H1 (cell line): Measurements from ENCODE around the gene AGAP1. TPM values are rescaled to one million over a fixed set of nuclear protein-coding genes. Genes with fewer than 3 reads are reported as not detected.

ENCODE experiments used
- CTCF ChIA-PET: fragments of 300-600 bp; sonication (Branson Sonifier 250); formaldehyde crosslinking; loops from one replicate; lab custom pipeline; 2021; ENCODE audit not compliant: partially characterized antibody; lab: Charles Lee
- POLR2A ChIA-PET: fragments of 300-600 bp; sonication (Branson Sonifier 250); formaldehyde crosslinking; loops from one replicate; lab custom pipeline; 2021; ENCODE audit warnings: inconsistent platforms; ENCODE audit not compliant: partially characterized antibody; lab: Charles Lee
- DNase-seq, 2 experiments: peaks; one replicate each; pipeline versions ENCODE4 v3.0.0 to v3.0.0-alpha.2; 2010 to 2022; ENCODE audit warnings: low spot score in 2 of 2, low read depth in 1 of 2, mixed read lengths in 1 of 2
- FAIRE-seq: peaks from 2 replicates; lab custom pipeline; 2011; peaks lifted over from hg19 to GRCh38; lab: Jason Lieb, UNC
- H2AFZ ChIP-seq: 2 replicates; pipeline ENCODE4 v1.8.1; 2012; ENCODE audit warnings: low read length, inconsistent platforms
- H2AK5ac ChIP-seq: 2 replicates; pipeline ENCODE4 v1.6.1; 2013; ENCODE audit warnings: low read depth, low read length
- H2BK120ac ChIP-seq: replicated peaks from 2 replicates; pipeline ENCODE3; 2013; ENCODE audit warnings: low read depth, low read length, inconsistent platforms
- H2BK12ac ChIP-seq: 2 replicates; pipeline ENCODE4 v1.6.1; 2013; ENCODE audit warnings: low read depth, low read length
- H2BK15ac ChIP-seq: 2 replicates; pipeline ENCODE4 v1.6.1; 2013; ENCODE audit warnings: low read length
- H2BK20ac ChIP-seq: 2 replicates; pipeline ENCODE4 v1.6.1; 2013; ENCODE audit warnings: low read length
- H2BK5ac ChIP-seq: 2 replicates; pipeline ENCODE4 v1.6.1; 2013; ENCODE audit warnings: low read depth, low read length
- H3K14ac ChIP-seq: 2 replicates; pipeline ENCODE4 v1.6.1; 2013; ENCODE audit warnings: inconsistent platforms; ENCODE audit not compliant: insufficient read length
- H3K18ac ChIP-seq: 2 replicates; pipeline ENCODE4 v1.6.1; 2013; ENCODE audit warnings: low read length; ENCODE audit errors: extremely low read depth
- H3K23ac ChIP-seq: 2 replicates; pipeline ENCODE4 v1.6.1; 2013; ENCODE audit warnings: inconsistent platforms; ENCODE audit not compliant: insufficient read length
- H3K23me2 ChIP-seq: 2 replicates; pipeline ENCODE4 v1.6.1; 2013; ENCODE audit warnings: low read depth, low read length
- H3K27ac ChIP-seq: 2 replicates; pipeline ENCODE4 v1.6.1; 2011; ENCODE audit warnings: low read depth, low read length, inconsistent platforms
- H3K27me3 ChIP-seq, 4 experiments: replicated peaks in 1 of 4; 1 replicate in 1 of 4; 2 replicates in 3 of 4; pipeline versions ENCODE4 v1.6.1 to v1.8.1; 2011 to 2013; ENCODE audit warnings: low read length in 3 of 4, mild to moderate bottlenecking in 3 of 4, inconsistent platforms in 2 of 4, mixed read lengths in 2 of 4, moderate library complexity in 1 of 4; ENCODE audit not compliant: control insufficient read depth in 3 of 4, insufficient read depth in 3 of 4; ENCODE audit errors: extremely low read depth in 1 of 4
- H3K36me3 ChIP-seq, 4 experiments: 2 replicates each; pipeline versions ENCODE4 v1.6.1 to v1.8.1; 2011 to 2013; ENCODE audit warnings: mild to moderate bottlenecking in 4 of 4, low read length in 3 of 4, moderate library complexity in 2 of 4, control low read depth in 1 of 4, inconsistent platforms in 1 of 4; ENCODE audit not compliant: insufficient read depth in 4 of 4, control insufficient read depth in 2 of 4
- H3K4ac ChIP-seq: replicated peaks from 2 replicates; pipeline ENCODE3; 2013; ENCODE audit warnings: low read length, low read depth, mixed read lengths, inconsistent platforms; ENCODE audit not compliant: insufficient read length
- H3K4me1 ChIP-seq, 4 experiments: replicated peaks in 1 of 4; 1 replicate in 1 of 4; 2 replicates in 3 of 4; pipeline versions ENCODE4 v1.6.1 to v1.8.1; 2011 to 2013; ENCODE audit warnings: low read length in 3 of 4, inconsistent platforms in 2 of 4, mixed read lengths in 1 of 4; ENCODE audit not compliant: insufficient read depth in 4 of 4, control insufficient read depth in 3 of 4
- H3K4me2 ChIP-seq, 2 experiments: 2 replicates each; pipeline versions ENCODE4 v1.6.1 to v1.8.1; 2011 to 2013; ENCODE audit warnings: low read depth in 2 of 2, low read length in 2 of 2, control low read depth in 1 of 2, inconsistent platforms in 1 of 2, mild to moderate bottlenecking in 1 of 2; ENCODE audit not compliant: insufficient read depth in 1 of 2
- H3K4me3 ChIP-seq, 4 experiments: fragments of 200-600, 300-600 bp in 1 of 4; sonication (generic), shearing (Covaris generic), sonication (Bioruptor Twin) in 1 of 4; 2 replicates each; pipeline versions ENCODE4 v1.5.1 to v1.8.1; 2011 to 2016; ENCODE audit warnings: low read length in 4 of 4, low read depth in 3 of 4, control low read depth in 2 of 4, inconsistent platforms in 2 of 4, mild to moderate bottlenecking in 2 of 4, mixed read lengths in 1 of 4, moderate library complexity in 1 of 4; ENCODE audit not compliant: insufficient read depth in 2 of 4; ENCODE audit errors: extremely low read depth in 1 of 4
- H3K56ac ChIP-seq: replicated peaks from 2 replicates; pipeline ENCODE3; 2013; ENCODE audit warnings: low read depth, mild to moderate bottlenecking, mixed read lengths, low read length, inconsistent platforms; ENCODE audit not compliant: insufficient read length
- H3K79me1 ChIP-seq: 2 replicates; pipeline ENCODE4 v1.6.1; 2013; ENCODE audit warnings: low read depth, low read length, control low read depth
- H3K79me2 ChIP-seq, 2 experiments: 2 replicates each; pipeline versions ENCODE4 v1.6.1 to v1.8.1; 2012 to 2013; ENCODE audit warnings: low read length in 2 of 2, mild to moderate bottlenecking in 2 of 2, inconsistent platforms in 1 of 2; ENCODE audit not compliant: insufficient read depth in 2 of 2, control insufficient read depth in 1 of 2
- H3K9ac ChIP-seq, 4 experiments: replicated peaks in 1 of 4; 1 replicate in 1 of 4; 2 replicates in 3 of 4; pipeline versions ENCODE4 v1.6.1 to v1.8.1; 2011 to 2013; ENCODE audit warnings: low read depth in 3 of 4, low read length in 3 of 4, control low read depth in 2 of 4, mild to moderate bottlenecking in 2 of 4, moderate library complexity in 2 of 4, inconsistent platforms in 1 of 4; ENCODE audit errors: extremely low read depth in 1 of 4
- H3K9me3 ChIP-seq, 2 experiments: 2 replicates each; pipeline versions ENCODE4 v1.6.1 to v1.8.1; 2012 to 2013; ENCODE audit warnings: mild to moderate bottlenecking in 2 of 2, moderate library complexity in 2 of 2, control low read depth in 1 of 2, inconsistent platforms in 1 of 2, low read depth in 1 of 2, low read length in 1 of 2, mixed read lengths in 1 of 2; ENCODE audit not compliant: insufficient read depth in 2 of 2
- H4K20me1 ChIP-seq, 2 experiments: replicated peaks in 1 of 2; 2 replicates each; pipeline versions ENCODE3 to v1.8.1; 2011 to 2013; ENCODE audit warnings: inconsistent platforms in 2 of 2, low read length in 2 of 2, mild to moderate bottlenecking in 1 of 2; ENCODE audit not compliant: insufficient read depth in 2 of 2, control insufficient read depth in 1 of 2
- H4K5ac ChIP-seq: 2 replicates; pipeline ENCODE4 v1.6.1; 2013; ENCODE audit warnings: low read length, low read depth, mixed read lengths, inconsistent platforms; ENCODE audit not compliant: insufficient read length
- H4K8ac ChIP-seq: 2 replicates; pipeline ENCODE4 v1.8.0; 2013; ENCODE audit warnings: mild to moderate bottlenecking, moderate library complexity, low read length, inconsistent platforms; ENCODE audit not compliant: insufficient read depth; ENCODE audit errors: extremely low read depth
- H4K91ac ChIP-seq: replicated peaks from 2 replicates; pipeline ENCODE3; 2013; ENCODE audit warnings: low read length, mixed read lengths, inconsistent platforms; ENCODE audit not compliant: insufficient read length
- POLR2A ChIP-seq, 2 experiments: IDR thresholded peaks; 1 replicate in 1 of 2; 2 replicates in 1 of 2; pipeline ENCODE4 v1.6.1; 2011; ENCODE audit warnings: low read depth in 2 of 2, low read length in 2 of 2, mild to moderate bottlenecking in 2 of 2; ENCODE audit errors: control extremely low read depth in 1 of 2
- SIN3A ChIP-seq, 2 experiments: IDR thresholded peaks in 1 of 2; conservative IDR thresholded peaks in 1 of 2; 2 replicates each; pipeline ENCODE4 v1.6.1; 2011 to 2012; ENCODE audit warnings: low read length in 2 of 2, improper control_type of control experiment in 1 of 2, low read depth in 1 of 2, mild to moderate bottlenecking in 1 of 2
- WGBS, 2 experiments: shearing (Covaris generic) in 1 of 2; methylation state at CpG; one replicate each; pipeline versions ENCODE4 v1.1.6 to v1.1.7; 2013 to 2015; ENCODE audit warnings: low lambda C conversion rate in 2 of 2, mixed read lengths in 2 of 2, inconsistent platforms in 1 of 2, low coverage in 1 of 2, missing lambda C conversion rate in 1 of 2; ENCODE audit not compliant: insufficient replicate concordance in 2 of 2, insufficient coverage in 1 of 2, insufficient read length in 1 of 2; ENCODE audit errors: extremely low coverage in 1 of 2, missing lambda C conversion rate in 1 of 2; 5-methylcytosine and 5-hydroxymethylcytosine counted together
- polyA plus RNA-seq, 7 experiments: library from polyadenylated mRNA; depleted of rRNA in 3 of 7; stranded (reverse) in 5 of 7; unstranded in 2 of 7; fragments of >200 nt in 5 of 7; fragments of 200-250 nt in 2 of 7; gene quantifications; 1 replicate in 5 of 7; 2 replicates in 1 of 7; 4 replicates in 1 of 7; pipeline versions ENCODE4 v1.2.1 to v1.2.3, GENCODE V29; 2011 to 2013; ENCODE audit warnings: missing spikeins in 2 of 7, mixed read lengths in 2 of 7
- total RNA-seq: library from RNA; stranded (reverse); fragmentation: NEBNext Ultra II Directional; extraction: Animal tissue kit (Norgen Biotek cat#: 25700); gene quantifications from 2 replicates; pipeline ENCODE4 v1.2.1, GENCODE V29; 2021
- TF ChIP-seq, protein P1 (sequence below), 3 experiments: IDR thresholded peaks; 1 replicate in 2 of 3; 2 replicates in 1 of 3; pipeline versions ENCODE4 v1.5.1 to v1.6.1; 2011; ENCODE audit warnings: low read length in 3 of 3, mild to moderate bottlenecking in 3 of 3, inconsistent platforms in 2 of 3, low read depth in 1 of 3, moderate library complexity in 1 of 3; ENCODE audit not compliant: insufficient read depth in 1 of 3; ENCODE audit errors: control extremely low read depth in 1 of 3
- TF ChIP-seq, protein P2 (sequence below): IDR thresholded peaks from 2 replicates; pipeline ENCODE4 v1.6.1; 2011; ENCODE audit warnings: low read depth, mild to moderate bottlenecking, low read length; ENCODE audit not compliant: insufficient read depth
- TF ChIP-seq, protein P3 (sequence below): IDR thresholded peaks from 2 replicates; pipeline ENCODE4 v1.6.1; 2012; ENCODE audit warnings: low read length, inconsistent platforms

Gene AGAP1
- total and polyA plus RNA-seq, 2 of the 8 experiments (the other 6 are each of a cell fraction or from before 2014, with no cell fraction given): 18.1 to 39.4 TPM

DNA sequence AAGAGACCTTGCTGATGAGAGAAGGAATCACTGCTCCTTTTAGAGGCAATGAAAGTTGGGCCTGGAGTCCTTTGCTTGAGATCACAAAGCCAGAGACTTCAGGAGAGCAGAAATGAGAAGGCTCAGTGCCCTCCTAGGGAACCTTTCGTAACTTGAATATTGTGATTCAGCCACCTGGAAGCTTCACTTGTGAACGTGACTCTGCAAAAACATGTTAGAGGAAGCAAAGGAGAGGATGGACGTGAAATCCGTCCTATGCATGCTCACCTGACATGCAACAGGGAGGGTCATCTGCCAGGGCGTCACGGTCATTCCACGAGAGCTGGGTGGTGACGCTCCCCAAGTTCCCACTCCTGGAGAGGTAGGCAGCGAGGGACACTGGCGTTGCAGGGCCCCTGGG is 243.6 kb downstream of the AGAP1 start:
- Histone ChIP-seq H4K20me1 (peaks cover under 1 to 3% of the 10 kb centered on the region in 2 experiments), H2BK5ac (no peak overlapping the region; the same call in 1 of the 2 replicates), H2AK5ac (no peak overlapping the region), H3K9ac (no peak overlapping the region)
- 96% methylated on average over 10 of the region's 10 CpGs; no CpG with 5 or more reads in 1 of the 2 experiments for WGBS, 2 experiments
- TF ChIP-seq, protein P1, sequence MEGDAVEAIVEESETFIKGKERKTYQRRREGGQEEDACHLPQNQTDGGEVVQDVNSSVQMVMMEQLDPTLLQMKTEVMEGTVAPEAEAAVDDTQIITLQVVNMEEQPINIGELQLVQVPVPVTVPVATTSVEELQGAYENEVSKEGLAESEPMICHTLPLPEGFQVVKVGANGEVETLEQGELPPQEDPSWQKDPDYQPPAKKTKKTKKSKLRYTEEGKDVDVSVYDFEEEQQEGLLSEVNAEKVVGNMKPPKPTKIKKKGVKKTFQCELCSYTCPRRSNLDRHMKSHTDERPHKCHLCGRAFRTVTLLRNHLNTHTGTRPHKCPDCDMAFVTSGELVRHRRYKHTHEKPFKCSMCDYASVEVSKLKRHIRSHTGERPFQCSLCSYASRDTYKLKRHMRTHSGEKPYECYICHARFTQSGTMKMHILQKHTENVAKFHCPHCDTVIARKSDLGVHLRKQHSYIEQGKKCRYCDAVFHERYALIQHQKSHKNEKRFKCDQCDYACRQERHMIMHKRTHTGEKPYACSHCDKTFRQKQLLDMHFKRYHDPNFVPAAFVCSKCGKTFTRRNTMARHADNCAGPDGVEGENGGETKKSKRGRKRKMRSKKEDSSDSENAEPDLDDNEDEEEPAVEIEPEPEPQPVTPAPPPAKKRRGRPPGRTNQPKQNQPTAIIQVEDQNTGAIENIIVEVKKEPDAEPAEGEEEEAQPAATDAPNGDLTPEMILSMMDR (IDR thresholded peaks at IDR 0.05; ENCODE audit: control extremely low read depth in 1 of 3, insufficient read depth in 1 of 3, low read depth in 1 of 3, low read length in 3 of 3): no peak
- TF ChIP-seq, protein P2, sequence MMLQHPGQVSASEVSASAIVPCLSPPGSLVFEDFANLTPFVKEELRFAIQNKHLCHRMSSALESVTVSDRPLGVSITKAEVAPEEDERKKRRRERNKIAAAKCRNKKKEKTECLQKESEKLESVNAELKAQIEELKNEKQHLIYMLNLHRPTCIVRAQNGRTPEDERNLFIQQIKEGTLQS: no peak
- TF ChIP-seq SIN3A (conservative IDR thresholded peaks at IDR 0.05 in 1 of 2, IDR thresholded peaks at IDR 0.05 in 1 of 2; ENCODE audit: low read depth in 1 of 2, low read length in 2 of 2): no peak
- TF ChIP-seq, protein P3, sequence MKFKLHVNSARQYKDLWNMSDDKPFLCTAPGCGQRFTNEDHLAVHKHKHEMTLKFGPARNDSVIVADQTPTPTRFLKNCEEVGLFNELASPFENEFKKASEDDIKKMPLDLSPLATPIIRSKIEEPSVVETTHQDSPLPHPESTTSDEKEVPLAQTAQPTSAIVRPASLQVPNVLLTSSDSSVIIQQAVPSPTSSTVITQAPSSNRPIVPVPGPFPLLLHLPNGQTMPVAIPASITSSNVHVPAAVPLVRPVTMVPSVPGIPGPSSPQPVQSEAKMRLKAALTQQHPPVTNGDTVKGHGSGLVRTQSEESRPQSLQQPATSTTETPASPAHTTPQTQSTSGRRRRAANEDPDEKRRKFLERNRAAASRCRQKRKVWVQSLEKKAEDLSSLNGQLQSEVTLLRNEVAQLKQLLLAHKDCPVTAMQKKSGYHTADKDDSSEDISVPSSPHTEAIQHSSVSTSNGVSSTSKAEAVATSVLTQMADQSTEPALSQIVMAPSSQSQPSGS: no peak
- no peak for TF ChIP-seq POLR2A (IDR thresholded peaks at IDR 0.05; ENCODE audit: control extremely low read depth in 1 of 2, low read depth in 2 of 2, low read length in 2 of 2)
- TF ChIP-seq, all 59 proteins: peak for 0
- Histone ChIP-seq H3K4me3 (no peak overlapping the region), H2BK20ac (no peak overlapping the region), H3K79me1 (peaks cover 5% of the 10 kb centered on the region; the same call in 1 of the 2 replicates), H3K79me2 (no peaks in the 10 kb centered on the region; a peak in 1 of 4 replicates), H4K91ac (no peak overlapping the region), H3K4me1 (peaks cover 0 to 6% (median 5%) of the 10 kb centered on the region in 4 experiments; a peak in 6 of 7 replicates), H3K36me3 (no peaks in the 10 kb centered on the region; a peak in 2 of 8 replicates), H2AFZ (no peak overlapping the region), H3K9me3 (no peaks in the 10 kb centered on the region), H3K14ac (no peak overlapping the region), H4K8ac (peak overlapping the region; percentile 43; the same call in 1 of the 2 replicates), H2BK15ac (no peak overlapping the region), H3K27ac (no peak overlapping the region), H3K23me2 (no peaks in the 10 kb centered on the region), H3K4ac (no peak overlapping the region), H3K27me3 (no peaks in the 10 kb centered on the region), H2BK12ac (peak overlapping the region; percentile 71; the same call in 1 of the 2 replicates), H3K23ac (no peak overlapping the region), H2BK120ac (no peak overlapping the region), H4K5ac (no peak overlapping the region), H3K4me2 (no peak overlapping the region), H3K18ac (no peak overlapping the region), H3K56ac (no peak overlapping the region)
- FAIRE-seq: no peak
- no peak for DNase-seq
- POLR2A ChIA-PET: no interaction called here
- CTCF ChIA-PET: interaction anchor here (1.4 to 4.9 kb wide), 3 partner anchors 9 to 141 kb away, joined by 3 to 23 read pairs (median 22); no protein-coding TSS in a partner anchor
